ENCODE data around the gene RIT1. TPM values are rescaled to one million over a fixed set of nuclear protein-coding genes. Genes with fewer than 3 reads are reported as not detected.

RIT1 gene
- total RNA-seq (10 to 100 TPM; 11.1 to 16.9 (median 12.8) TPM), polyA plus RNA-seq (10 to 100 TPM in 2 of 3 donors, 1 to 10 TPM in 1; 5.1 to 11.0 (median 10.4) TPM)
- long read RNA-seq, donor 1, partial matches to known transcripts = 0 of 5 reads
- long read RNA-seq, donor 1, other reads (novel, unspliced or antisense) = 1 of 5 reads
- long read RNA-seq, donor 2, partial matches to known transcripts = 0 of 2 reads
- long read RNA-seq, donor 2, other reads (novel, unspliced or antisense) = 1 of 2 reads

- intact Hi-C loops (cut with DNase I) = loop anchor here in 1 of 2 donors (5.0 kb wide), 1 partner anchor 54 kb away; the partner anchor contains the start of genes GON4L and SYT11
Observed at GRCh38 chr1:155911156-155912055, at the start of gene RIT1. Gene RIT1 (minus strand): TSS chr1:155911349. CDS start chr1:155910761, 588 bp downstream.

GRCh38 chr1:155960081-155960745 is 49.1 kb upstream of the RIT1 start:
- no peak for TF ChIP-seq CTCF (IDR thresholded peaks at IDR 0.05)
- Histone ChIP-seq H3K9me3 (no peaks in the 10 kb centered on the region), H3K4me1 (peaks cover 26% of the 10 kb centered on the region), H3K27me3 (ENCODE audit: insufficient read depth in 3 of 3, low read length in 2 of 3) (no peaks in the 10 kb centered on the region), H3K27ac (peak overlapping the region; percentile 51), H3K4me3 (no peak overlapping the region), H3K36me3 (ENCODE audit: insufficient read depth in 1 of 2, low read depth in 1 of 2) (peaks cover 8 to 99% of the 10 kb centered on the region in 2 donors)
- ATAC-seq (peak in 1 of 4 donors; percentile 32), DNase-seq (no peak)
- 50 to 80% (median 65%) methylated on average over 3 of the region's 3 CpGs for WGBS, 3 donors
- intact Hi-C loops (cut with DNase I) = no loop called here

More at GRCh38 chr1:155911156-155912055, at the start of gene RIT1:
- Histone ChIP-seq H3K4me3 (peak within 1 kb of the TSS; percentile 74), H3K27me3 (ENCODE audit: insufficient read depth in 3 of 3, low read length in 2 of 3) (no peaks in the 10 kb centered on the region), H3K9me3 (no peaks in the 10 kb centered on the region), H3K27ac (peak within 1 kb of the TSS; percentile 81), H3K36me3 (ENCODE audit: insufficient read depth in 1 of 2, low read depth in 1 of 2) (peaks cover 8 to 86% of the 10 kb centered on the region in 2 donors), H3K4me1 (peaks cover 12% of the 10 kb centered on the region)
- peak; percentile 97 to 98 (median 98) for ATAC-seq
- no peak for TF ChIP-seq CTCF (IDR thresholded peaks at IDR 0.05)
- 6 to 7% (median 7%) methylated on average over 34 of the region's 34 CpGs for WGBS, 3 donors
- DNase-seq = peak; percentile 87 to 94

- H3K4me3 ChIP-seq = no peak overlapping the region
- ATAC-seq = no peak
- H3K4me1 ChIP-seq = peaks cover 28% of the 10 kb centered on the region
- peaks cover 6 to 99% of the 10 kb centered on the region in 2 donors for H3K36me3 ChIP-seq (ENCODE audit: insufficient read depth in 1 of 2, low read depth in 1 of 2)
- 50 to 75% (median 58%) methylated on average over 12 of the region's 12 CpGs for WGBS, 3 donors
- no peak for DNase-seq
- no peaks in the 10 kb centered on the region for H3K9me3 ChIP-seq
- H3K27ac ChIP-seq = no peak overlapping the region
- no peaks in the 10 kb centered on the region for H3K27me3 ChIP-seq (ENCODE audit: insufficient read depth in 3 of 3, low read length in 2 of 3)
- no peak for TF ChIP-seq CTCF (IDR thresholded peaks at IDR 0.05)
- intact Hi-C loops (cut with DNase I) = no loop called here
Observed at GRCh38 chr1:155957411-155957915, 46.3 kb upstream of the RIT1 start.

- Histone ChIP-seq H3K4me3 (no peak overlapping the region), H3K9me3 (no peaks in the 10 kb centered on the region), H3K27ac (no peak overlapping the region), H3K36me3 (ENCODE audit: insufficient read depth in 1 of 2, low read depth in 1 of 2) (peaks cover 12 to 99% of the 10 kb centered on the region in 2 donors), H3K27me3 (ENCODE audit: insufficient read depth in 3 of 3, low read length in 2 of 3) (no peaks in the 10 kb centered on the region), H3K4me1 (peaks cover 8% of the 10 kb centered on the region)
- no peak for DNase-seq
- ATAC-seq = no peak
- TF ChIP-seq CTCF (IDR thresholded peaks at IDR 0.05) = no peak
- intact Hi-C loops (cut with DNase I) = no loop called here
- 97 to 99% (median 98%) methylated on average over 3 of the region's 3 CpGs for WGBS, 3 donors
Observed at GRCh38 chr1:155954645-155955044, 43.5 kb upstream of the RIT1 start.

All from psoas muscle (tissue), 8 donors.